Activated T-helper 17 cell treated with anti-CD3 and anti-CD28 coated beads, Interleukin-2, amount 50 U/mL, for 72 hours (primary cell): ENCODE results near the gene PNP. TPM values are rescaled to one million over a fixed set of nuclear protein-coding genes. Genes with fewer than 3 reads are reported as not detected.

ENCODE experiments used
- ATAC-seq: fragments of 150-1000 bp; cut with Tn5 transposase; replicated peaks from 2 replicates; pipeline ENCODE4 v1.10.0; 2021; ENCODE audit warnings: mild to moderate bottlenecking, moderate library complexity
- H3K27ac Mint-ChIP-seq: one replicate; pipeline ENCODE4 v1.8.0; 2022; ENCODE audit warnings: mixed read lengths
- H3K27me3 Mint-ChIP-seq: one replicate; pipeline ENCODE4 v1.8.0; 2022; ENCODE audit warnings: mixed read lengths
- H3K36me3 Mint-ChIP-seq: one replicate; pipeline ENCODE4 v1.8.0; 2022; ENCODE audit warnings: low read depth, mild to moderate bottlenecking, mixed read lengths
- H3K4me1 Mint-ChIP-seq: one replicate; pipeline ENCODE4 v1.8.0; 2022; ENCODE audit warnings: mixed read lengths
- H3K4me3 Mint-ChIP-seq: one replicate; pipeline ENCODE4 v1.8.0; 2022; ENCODE audit warnings: mild to moderate bottlenecking, mixed read lengths
- H3K9me3 Mint-ChIP-seq: one replicate; pipeline ENCODE4 v1.8.0; 2022; ENCODE audit warnings: mixed read lengths
- total RNA-seq, 2 donors: library from RNA; stranded (reverse); gene quantifications; one replicate each; pipeline ENCODE4 v1.2.3, GENCODE V29; 2022

Gene PNP
- total RNA-seq, 2 donors from 2014 or later, result 135 to 231 TPM

DNA sequence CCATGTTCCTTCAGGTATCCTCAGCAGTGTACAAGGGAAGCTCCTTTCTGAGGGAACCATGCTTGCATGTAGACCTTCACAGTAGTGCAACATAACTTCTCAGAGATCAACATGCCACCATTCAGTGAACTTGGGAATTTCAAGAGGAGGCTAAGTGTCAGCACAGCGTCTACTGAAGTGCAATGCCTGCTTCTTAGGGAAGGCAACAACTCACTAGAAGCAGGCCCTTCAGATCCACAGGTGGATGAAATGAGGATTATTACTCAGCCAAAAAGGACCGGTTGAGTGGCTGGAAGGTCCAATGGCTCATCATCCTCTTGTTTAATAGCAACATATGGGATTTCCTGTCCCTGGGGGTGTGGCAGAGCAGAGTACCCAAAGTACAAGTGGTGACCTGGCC is 54.8 kb downstream of the PNP start:
- no peak overlapping the region for H3K27ac Mint-ChIP-seq
- ATAC-seq, result no peak
- H3K4me1 Mint-ChIP-seq, result no peaks in the 10 kb centered on the region
- H3K4me3 Mint-ChIP-seq, result no peak overlapping the region
- H3K9me3 Mint-ChIP-seq, result no peaks in the 10 kb centered on the region
- peaks cover 4% of the 10 kb centered on the region for H3K27me3 Mint-ChIP-seq
- no peaks in the 10 kb centered on the region for H3K36me3 Mint-ChIP-seq

Other genes starting within 250 kb of the PNP start
- not detected for gene OR11H6, start 245.7 kb upstream of the PNP start, total RNA-seq
- not detected for gene OR11H7, start 240.4 kb upstream of the PNP start, total RNA-seq
- gene OR11H4, start 230.1 kb upstream of the PNP start, total RNA-seq, result not detected
- gene TTC5, start 163.5 kb upstream of the PNP start, total RNA-seq, result 10 to 100 TPM in 1 of 2 donors, 1 to 10 TPM in 1; 6.9 to 18.0 TPM
- 10 to 100 TPM; 53.5 to 93.4 TPM for gene CCNB1IP1, start 136.1 kb upstream of the PNP start, total RNA-seq
- gene PARP2, start 125.8 kb upstream of the PNP start, total RNA-seq, result 10 to 100 TPM; 35.2 to 65.3 TPM
- gene TEP1, start 55.9 kb upstream of the PNP start, total RNA-seq, result 10 to 100 TPM; 36.6 to 86.1 TPM
- gene KLHL33, start 33.2 kb upstream of the PNP start, total RNA-seq, result under 1 TPM; 0.04 to 0.11 TPM
- 10 to 100 TPM; 40.5 to 42.3 TPM for gene OSGEP, start 14.6 kb upstream of the PNP start, total RNA-seq
- 100 to 1,000 TPM; 151 to 224 TPM for gene APEX1, start 14.2 kb upstream of the PNP start, total RNA-seq
- gene PIP4P1, start 8.0 kb upstream of the PNP start, total RNA-seq, result 10 to 100 TPM; 23.1 to 27.4 TPM
- under 1 TPM in 1 of 2 donors, not detected in 1; 0.45 TPM for gene RNASE10, start 36.1 kb downstream of the PNP start, total RNA-seq
- not detected for gene RNASE9, start 91.6 kb downstream of the PNP start, total RNA-seq
- not detected for gene RNASE11, start 118.6 kb downstream of the PNP start, total RNA-seq
- not detected for gene RNASE12, start 122.0 kb downstream of the PNP start, total RNA-seq
- gene OR6S1, start 172.3 kb downstream of the PNP start, total RNA-seq, result not detected
- gene RNASE4, start 215.2 kb downstream of the PNP start, total RNA-seq, result 1 to 10 TPM; 1.0 to 6.1 TPM
- 10 to 100 TPM in 1 of 2 donors, 1 to 10 TPM in 1; 3.6 to 11.1 TPM for gene ANG, start 219.4 kb downstream of the PNP start, total RNA-seq